Ecto neural progenitor cell (in vitro differentiated cells): ENCODE measurements around the gene COL20A1.

Experiments
- DNase-seq: peaks from one replicate; pipeline ENCODE4 v3.0.0-alpha.2; 2018; ENCODE audit warnings: low spot score

Gene COL20A1

DNA sequence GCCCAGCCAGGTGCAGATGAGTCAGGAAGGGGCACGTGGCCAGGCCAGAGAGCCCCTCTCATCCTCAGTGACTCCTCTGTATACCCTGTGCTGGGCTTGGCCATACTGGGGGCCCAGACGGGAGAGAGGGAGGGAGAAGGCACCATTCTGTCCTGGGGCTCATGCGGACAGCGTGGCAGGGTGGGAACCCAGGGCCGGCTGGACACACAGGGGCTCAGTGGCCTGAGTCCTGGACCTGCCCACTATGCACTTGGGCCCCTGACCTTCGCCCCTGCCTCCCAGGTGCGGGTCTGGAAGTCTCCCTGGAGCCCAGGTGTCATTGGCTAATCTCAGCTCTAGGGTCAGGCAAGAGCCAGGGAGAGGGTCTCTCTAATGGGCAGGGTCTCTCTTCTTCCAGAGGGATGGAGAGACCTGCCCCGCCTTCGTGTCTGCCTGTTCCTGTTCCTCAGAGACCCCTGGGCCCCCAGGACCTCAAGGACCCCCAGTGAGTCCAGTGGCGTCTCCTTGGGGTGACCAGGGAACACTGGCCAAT is 27.7 kb downstream of the COL20A1 start:
- DNase-seq = no peak

- no peak for DNase-seq
Observed at GRCh38 chr20:63321148-63321831, 28.3 kb downstream of the COL20A1 start.

- DNase-seq = no peak
Observed at GRCh38 chr20:63322146-63322932, 29.4 kb downstream of the COL20A1 start.

GRCh38 chr20:63322933-63323273 is 29.9 kb downstream of the COL20A1 start:
- no peak for DNase-seq

DNA sequence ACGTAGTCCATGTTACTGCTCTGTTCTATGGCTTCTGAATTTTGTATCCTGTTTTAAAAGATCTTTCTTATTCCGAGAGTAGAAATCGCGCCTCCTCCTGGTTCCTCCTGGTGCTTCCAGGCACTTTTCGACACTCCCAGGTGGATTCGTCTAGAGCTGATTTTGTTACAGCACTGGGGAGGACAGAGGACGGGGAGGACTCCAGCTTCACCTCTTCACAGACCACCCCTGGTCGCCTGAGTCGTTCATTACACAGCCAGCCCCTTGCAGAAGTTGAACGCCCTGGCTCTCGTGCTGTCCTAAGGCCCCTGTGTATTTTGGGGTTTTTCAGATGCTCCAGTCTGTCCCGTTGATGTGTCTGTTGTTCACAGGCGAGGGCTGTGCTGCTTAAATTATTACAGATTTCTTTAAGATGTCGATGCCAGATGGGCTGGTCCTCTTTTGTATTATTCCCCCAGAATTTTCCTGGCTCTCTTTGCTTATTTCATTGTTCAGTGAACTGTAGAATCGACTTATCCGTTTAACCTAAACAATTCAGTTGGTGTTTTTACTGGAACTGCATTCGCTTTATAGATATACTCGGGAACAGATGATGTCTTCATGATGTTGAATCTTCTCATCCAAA is 30.5 kb downstream of the COL20A1 start:
- DNase-seq = no peak

DNA sequence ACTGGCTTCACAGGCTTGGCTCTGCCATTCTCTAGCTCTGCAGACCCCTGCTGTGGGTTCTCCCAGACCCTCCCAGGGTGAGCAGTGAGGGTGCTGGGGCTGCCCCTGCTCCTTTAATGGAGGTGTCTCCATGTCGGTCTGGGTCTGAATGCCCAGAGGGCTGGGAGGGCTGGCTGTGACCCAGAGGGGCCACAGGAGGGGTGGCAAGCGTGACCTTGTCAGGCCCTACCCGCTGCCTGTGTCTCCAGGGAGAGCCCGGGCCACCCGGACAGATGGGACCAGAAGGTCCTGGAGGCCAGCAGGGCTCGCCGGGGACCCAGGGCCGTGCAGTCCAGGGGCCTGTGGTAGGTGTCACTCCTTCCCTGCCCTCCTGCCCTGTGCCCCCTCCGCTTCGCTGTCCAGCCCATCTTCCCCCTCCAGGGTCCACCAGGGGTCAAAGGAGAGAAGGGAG is 32.1 kb downstream of the COL20A1 start:
- DNase-seq = no peak

DNA sequence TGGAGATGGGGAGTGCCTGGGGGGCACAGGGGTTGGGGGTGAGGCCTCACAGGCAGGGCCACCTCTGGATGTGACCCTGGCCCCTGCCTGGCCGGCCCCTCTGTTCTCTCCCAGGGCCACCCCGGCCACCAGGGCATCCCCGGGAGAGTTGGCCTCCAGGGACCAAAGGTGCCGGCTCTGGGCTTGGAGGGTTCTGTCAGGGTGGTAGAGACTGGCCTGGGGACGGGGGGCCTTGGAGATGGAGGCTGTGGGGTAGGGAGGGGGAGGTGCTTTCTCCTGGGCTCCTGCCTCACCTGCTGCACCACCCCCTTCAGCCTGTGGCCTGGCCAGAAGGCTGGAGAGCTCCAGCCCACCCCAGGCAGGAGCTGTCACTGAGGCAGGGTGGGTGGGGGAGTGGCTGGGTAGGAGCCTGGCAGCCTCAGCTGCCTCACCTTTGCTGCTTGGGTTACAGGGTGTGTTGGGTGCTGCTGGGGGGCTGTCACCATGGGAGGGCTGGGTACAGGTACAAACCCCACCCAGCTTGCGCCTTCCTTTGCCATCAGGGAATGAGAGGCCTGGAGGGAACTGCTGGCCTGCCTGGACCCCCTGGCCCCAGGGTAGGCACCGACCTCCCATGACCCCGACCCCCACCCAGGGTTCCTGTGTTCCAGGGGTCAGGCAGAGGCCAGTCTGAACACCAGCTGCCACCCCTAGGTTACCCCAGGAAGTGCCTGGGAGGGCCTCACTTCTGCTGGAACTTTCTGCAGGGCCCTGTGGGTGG is 32.7 kb downstream of the COL20A1 start:
- no peak for DNase-seq

- DNase-seq = no peak
Observed at GRCh38 chr20:63326314-63327230, 33.6 kb downstream of the COL20A1 start.

DNA sequence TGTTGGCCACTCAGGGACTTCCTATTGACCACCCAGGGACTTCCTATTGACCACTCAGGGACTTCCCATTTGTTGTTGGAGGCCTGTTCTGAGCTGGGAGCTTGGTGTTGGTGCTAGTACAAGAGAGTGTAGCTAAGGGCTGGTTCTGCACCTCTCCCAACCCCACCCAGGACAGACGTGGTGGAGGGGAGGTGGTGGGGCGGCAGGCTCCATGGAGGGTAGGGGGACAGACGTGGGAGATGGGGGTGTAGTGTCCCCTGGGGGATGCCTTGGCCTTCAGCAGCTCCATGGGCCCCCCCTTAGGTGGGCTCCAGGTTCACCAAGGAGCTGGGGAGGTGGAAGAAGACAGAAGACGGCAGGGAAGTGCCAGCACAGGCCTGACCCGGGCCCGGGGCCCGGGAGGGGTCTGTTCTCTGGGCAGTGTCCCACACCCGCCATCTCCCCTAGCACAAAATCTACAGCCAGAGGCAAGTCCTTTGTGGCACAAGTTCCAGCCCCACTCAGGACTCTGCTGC is 34.3 kb downstream of the COL20A1 start:
- no peak for DNase-seq

- no peak for DNase-seq
Observed at GRCh38 chr20:63328026-63328700, 35.2 kb downstream of the COL20A1 start.

DNA sequence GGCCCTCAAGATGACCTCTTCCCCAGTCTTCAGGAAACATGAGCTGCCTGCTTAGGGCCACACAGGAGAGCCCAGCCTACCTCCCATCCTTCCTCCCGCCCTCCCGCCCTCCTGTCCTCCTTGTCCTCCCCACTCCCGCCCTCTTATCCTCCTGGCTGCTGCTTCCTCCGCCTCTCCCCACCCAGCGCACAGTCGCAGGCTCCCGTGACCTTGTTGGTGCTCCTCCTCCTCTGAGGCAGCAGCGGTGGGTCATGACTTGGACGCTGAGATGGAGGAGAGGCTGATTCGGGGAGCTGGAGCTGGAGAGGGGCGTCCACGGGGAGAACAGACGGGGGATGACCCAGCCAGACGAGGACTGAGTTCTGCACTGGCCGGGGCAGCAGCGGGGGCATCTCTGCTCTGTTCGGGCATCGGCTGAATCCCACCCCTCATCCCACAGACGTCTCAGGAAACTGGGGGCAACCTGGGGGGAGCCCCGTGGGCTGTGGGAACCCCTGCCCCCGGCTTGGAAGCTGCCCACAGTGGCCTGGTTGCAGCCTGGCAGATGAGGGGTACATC is 35.8 kb downstream of the COL20A1 start:
- DNase-seq = no peak

GRCh38 chr20:63329331-63330083 is 36.5 kb downstream of the COL20A1 start:
- DNase-seq = no peak

DNA sequence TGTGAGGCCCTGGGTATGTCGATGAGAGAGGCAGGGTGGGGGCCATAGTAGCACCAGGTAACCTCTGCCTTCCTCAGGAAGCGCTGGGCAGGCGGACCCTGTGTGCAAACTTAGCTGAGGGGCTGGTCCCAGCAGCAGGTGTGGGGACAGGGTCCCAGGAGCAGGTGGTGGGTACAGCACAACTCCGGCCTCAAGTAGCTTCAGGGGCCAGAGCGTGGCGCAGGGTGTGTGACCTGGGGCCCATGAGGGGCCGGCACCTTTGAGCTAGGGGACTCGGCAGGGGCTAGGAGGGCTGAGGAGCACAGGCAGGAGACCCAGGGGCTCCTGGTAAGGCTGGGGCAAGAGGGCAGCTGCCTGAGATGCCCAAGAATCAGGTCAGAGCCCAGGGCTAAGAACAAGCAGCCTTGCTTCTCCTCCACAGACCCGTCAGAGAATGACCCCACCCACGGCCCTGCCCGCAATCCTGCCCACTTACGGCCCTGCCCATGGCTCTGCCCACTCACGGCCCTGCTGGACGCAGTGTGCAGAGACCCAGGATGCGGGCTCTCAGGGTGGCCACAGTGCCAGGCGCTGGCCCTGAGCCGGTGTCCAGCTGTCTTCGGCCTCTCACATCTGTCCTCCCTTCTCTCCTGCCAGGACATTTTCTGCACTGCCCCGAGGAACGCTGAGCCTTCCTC is 37.2 kb downstream of the COL20A1 start:
- DNase-seq = no peak

- no peak for DNase-seq
Observed at GRCh38 chr20:63330940-63331339, 38.0 kb downstream of the COL20A1 start.

DNA sequence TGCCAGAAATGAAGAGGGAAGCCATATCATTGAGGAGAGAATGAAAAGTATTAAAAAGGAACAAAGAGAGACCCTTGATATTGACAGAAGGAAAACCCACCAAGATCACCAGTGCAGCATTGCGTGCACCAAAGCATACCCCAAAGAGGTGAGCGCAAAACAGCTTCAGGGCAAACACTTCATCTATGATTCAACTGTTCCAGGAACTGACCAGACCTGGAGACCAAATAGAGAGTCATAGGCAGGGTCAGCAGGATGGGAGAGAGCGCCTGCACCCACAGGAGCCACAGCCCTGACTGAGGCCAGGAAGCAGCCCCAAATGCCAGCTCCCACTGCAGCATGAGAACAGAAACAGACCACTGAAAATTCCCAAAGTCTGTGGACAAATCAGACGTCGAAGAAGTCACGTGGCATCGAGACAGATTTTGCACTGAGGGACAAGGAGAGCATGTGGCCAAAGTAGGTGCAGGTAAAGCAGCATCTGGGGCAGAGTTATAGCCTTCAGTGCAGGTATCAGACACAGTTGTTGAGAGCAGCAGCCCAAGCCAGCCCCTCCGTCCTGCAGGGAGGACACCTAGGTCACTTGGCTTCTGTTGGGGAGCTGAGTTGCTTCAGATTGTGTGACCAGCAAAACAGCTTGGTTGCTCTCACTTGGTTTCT is 38.9 kb downstream of the COL20A1 start:
- no peak for DNase-seq

GRCh38 chr20:63332488-63333240 is 39.7 kb downstream of the COL20A1 start:
- DNase-seq = no peak

DNA sequence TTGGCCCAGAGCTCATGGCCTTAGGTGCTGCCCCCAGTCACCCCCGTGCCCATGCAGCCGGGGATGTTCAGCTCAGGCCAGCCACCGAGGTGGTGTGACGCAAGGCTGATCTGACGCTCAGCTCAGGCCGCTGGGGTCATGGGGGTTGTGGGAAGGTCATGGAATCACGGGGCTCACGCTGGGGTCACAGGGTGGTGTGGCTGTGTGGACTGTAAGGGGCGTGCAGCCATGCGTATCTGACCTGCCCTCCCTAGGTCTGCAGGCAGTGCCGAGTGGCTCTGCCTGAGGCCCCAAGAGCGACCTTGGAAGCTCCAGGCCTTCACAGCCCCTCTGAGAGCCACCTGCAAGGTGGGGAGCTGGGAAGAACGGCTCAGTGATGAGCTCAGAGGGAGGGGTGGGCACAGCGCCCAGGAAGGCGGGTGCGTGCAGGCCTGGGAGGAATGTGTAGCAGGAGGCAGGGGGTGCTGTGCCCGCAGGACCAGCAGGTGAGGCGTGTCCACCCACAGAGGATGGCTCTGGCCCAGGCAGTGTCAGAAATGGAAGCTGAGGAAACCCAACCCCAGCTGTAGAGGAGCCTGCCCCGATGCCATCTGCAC is 40.4 kb downstream of the COL20A1 start:
- no peak for DNase-seq
